ENCODE data around the gene DCTN4. TPM values are rescaled to one million over a fixed set of nuclear protein-coding genes. Genes with fewer than 3 reads are reported as not detected.

DCTN4 gene
- total RNA-seq, 1 donor from 2014 or later = 28.1 TPM

DNA sequence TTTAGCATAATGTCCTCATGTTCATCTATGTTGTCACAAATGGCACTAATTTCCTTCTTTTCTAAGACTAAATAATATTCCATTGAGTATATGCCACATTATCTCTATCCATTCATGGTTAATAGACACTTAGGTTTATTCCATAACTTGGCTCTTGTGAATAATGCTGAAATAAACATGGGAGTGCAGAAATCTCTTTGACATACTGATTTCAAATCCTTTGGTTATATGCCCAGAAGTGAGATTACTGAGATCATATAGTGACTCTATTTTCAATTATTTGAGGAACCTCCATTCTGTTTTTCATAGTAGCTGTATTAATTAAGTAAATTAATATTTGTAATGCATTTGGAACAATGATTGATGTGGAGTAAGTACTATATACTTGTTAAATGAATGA is 32.7 kb upstream of the DCTN4 start:
- no peak for DNase-seq (ENCODE audit: low spot score in 2 of 2)
- TF ChIP-seq CTCF (IDR thresholded peaks at IDR 0.05) = no peak
- Histone ChIP-seq H3K36me3 (peaks cover 11 to 17% of the 10 kb centered on the region in 2 donors), H3K27ac (peak overlapping the region in 1 of 2 donors; percentile 77), H3K4me3 (no peak overlapping the region), H3K9me3 (no peaks in the 10 kb centered on the region), H3K27me3 (no peaks in the 10 kb centered on the region), H3K4me1 (peaks cover 3 to 34% of the 10 kb centered on the region in 2 donors)
- intact Hi-C loops (cut with DNase I) = no loop called here

DNA sequence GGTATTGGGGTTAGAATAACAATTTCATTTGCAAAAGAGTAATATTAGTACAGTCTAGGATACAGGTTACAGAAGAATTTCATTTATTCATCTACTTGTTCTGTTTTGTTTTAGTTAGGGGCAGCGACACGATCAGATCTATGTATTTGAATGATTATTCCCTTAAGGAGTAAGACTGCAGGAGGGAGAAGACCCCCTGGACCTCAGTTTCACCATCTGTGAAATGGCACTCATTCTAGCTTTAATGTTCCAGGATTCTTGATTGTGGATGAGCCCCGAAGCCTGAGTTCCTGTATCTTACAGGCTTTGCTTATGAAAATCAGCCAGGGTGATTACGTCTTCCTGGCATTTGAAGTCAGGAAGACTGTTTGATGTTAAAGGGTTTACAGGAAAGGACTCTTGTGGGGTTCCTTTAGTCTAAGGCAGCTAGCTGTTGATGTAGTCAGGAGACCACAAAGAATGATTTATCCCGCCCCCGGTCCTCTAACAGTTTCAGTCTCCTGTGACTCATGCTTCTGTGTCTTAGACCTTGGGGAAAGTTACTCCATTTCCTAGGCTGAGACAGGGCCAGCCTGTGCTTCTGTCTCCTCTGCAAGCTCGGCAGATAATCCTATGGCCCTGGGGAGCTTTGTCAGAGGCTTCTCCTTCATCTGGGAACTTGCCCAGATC is 31.3 kb upstream of the DCTN4 start:
- H3K9me3 ChIP-seq = no peaks in the 10 kb centered on the region
- peak overlapping the region in 1 of 2 donors; percentile 36 for H3K4me3 ChIP-seq
- peak; percentile 28 to 85 for DNase-seq (ENCODE audit: low spot score in 2 of 2)
- H3K27ac ChIP-seq = peak overlapping the region; percentile 41 to 77
- intact Hi-C loops (cut with DNase I) = loop anchor here (10.0 kb wide), 3 partner anchors 305 to 885 kb away; partner anchors contain the start of gene PDGFRB
- H3K36me3 ChIP-seq = peaks cover 0 to 3% of the 10 kb centered on the region in 2 donors
- H3K4me1 ChIP-seq = peaks cover 3 to 41% of the 10 kb centered on the region in 2 donors
- no peak for TF ChIP-seq CTCF (IDR thresholded peaks at IDR 0.05)
- H3K27me3 ChIP-seq = no peaks in the 10 kb centered on the region

- Histone ChIP-seq H3K4me1 (peaks cover 3 to 47% of the 10 kb centered on the region in 2 donors), H3K9me3 (no peaks in the 10 kb centered on the region), H3K27me3 (no peaks in the 10 kb centered on the region), H3K4me3 (no peak overlapping the region), H3K36me3 (no peaks in the 10 kb centered on the region), H3K27ac (peak overlapping the region; percentile 21 to 77)
- DNase-seq (ENCODE audit: low spot score in 2 of 2) = no peak
- intact Hi-C loops (cut with DNase I) = loop anchor here (10.0 kb wide), 3 partner anchors 305 to 885 kb away; partner anchors contain the start of gene PDGFRB
- no peak for TF ChIP-seq CTCF (IDR thresholded peaks at IDR 0.05)
Observed at GRCh38 chr5:150789450-150789849, 30.6 kb upstream of the DCTN4 start.

DNA sequence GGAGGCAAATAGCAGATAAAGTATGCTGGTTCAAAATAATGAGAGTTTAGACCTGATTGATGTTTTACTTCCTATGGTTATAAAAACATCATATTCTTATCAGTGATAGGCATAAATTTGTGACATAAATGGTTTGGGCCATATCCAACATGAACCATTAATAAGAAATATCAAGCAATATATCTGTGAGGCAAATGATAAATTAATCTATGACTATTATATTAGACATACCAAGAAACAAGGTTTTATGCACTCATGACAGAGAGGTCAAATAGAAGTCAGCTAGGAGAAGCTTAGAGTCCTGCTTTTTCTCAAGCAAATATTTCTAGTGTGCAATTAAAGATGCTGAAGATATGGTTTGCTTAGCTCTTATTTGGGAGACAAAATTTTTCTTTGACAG is 30.2 kb upstream of the DCTN4 start:
- Histone ChIP-seq H3K4me3 (no peak overlapping the region), H3K27ac (peak overlapping the region; percentile 21 to 97), H3K36me3 (no peaks in the 10 kb centered on the region), H3K9me3 (no peaks in the 10 kb centered on the region), H3K27me3 (no peaks in the 10 kb centered on the region), H3K4me1 (peaks cover 3 to 52% of the 10 kb centered on the region in 2 donors)
- no peak for TF ChIP-seq CTCF (IDR thresholded peaks at IDR 0.05)
- intact Hi-C loops (cut with DNase I) = loop anchor here (10.0 kb wide), 3 partner anchors 304 to 886 kb away; partner anchors contain the start of gene PDGFRB
- no peak for DNase-seq (ENCODE audit: low spot score in 2 of 2)

DNA sequence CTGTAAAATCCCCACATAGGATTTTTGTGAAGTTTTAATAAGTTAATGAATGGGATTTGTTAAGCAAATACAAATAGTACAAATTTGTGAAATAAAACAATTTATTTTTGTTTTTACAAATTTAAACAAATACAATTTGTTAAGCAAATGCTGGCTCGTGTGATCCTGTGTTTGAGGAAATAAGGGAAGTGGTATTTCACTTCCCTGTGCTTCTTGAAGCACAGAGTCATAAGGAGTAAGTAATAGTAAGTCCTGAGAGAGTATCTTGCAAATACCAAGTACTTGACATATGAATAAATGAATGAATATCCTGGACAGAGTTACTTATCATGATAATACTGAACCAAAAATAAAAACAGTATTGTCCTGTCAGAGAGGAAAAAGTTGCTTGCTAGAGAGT is 28.8 kb upstream of the DCTN4 start:
- peaks cover 11 to 62% of the 10 kb centered on the region in 2 donors for H3K4me1 ChIP-seq
- DNase-seq (ENCODE audit: low spot score in 2 of 2) = no peak
- H3K27ac ChIP-seq = peak overlapping the region; percentile 23 to 97
- H3K4me3 ChIP-seq = no peak overlapping the region
- TF ChIP-seq CTCF (IDR thresholded peaks at IDR 0.05) = no peak
- no peaks in the 10 kb centered on the region for H3K9me3 ChIP-seq
- no peaks in the 10 kb centered on the region for H3K27me3 ChIP-seq
- H3K36me3 ChIP-seq = no peaks in the 10 kb centered on the region
- intact Hi-C loops (cut with DNase I) = loop anchor here (10.0 kb wide), 3 partner anchors 303 to 887 kb away; partner anchors contain the start of gene PDGFRB

Data from ascending aorta (tissue), 2 donors.